AG20443 (cell line): ENCODE results near the gene ACTL10.
A peak's percentile ranks its signal among the peaks of the same experiment; 100 is the strongest.

Source experiments
- DNase-seq: peaks from one replicate; pipeline ENCODE4 v3.0.0; 2012; ENCODE audit warnings: low spot score, mixed read lengths

The ACTL10 gene

DNA sequence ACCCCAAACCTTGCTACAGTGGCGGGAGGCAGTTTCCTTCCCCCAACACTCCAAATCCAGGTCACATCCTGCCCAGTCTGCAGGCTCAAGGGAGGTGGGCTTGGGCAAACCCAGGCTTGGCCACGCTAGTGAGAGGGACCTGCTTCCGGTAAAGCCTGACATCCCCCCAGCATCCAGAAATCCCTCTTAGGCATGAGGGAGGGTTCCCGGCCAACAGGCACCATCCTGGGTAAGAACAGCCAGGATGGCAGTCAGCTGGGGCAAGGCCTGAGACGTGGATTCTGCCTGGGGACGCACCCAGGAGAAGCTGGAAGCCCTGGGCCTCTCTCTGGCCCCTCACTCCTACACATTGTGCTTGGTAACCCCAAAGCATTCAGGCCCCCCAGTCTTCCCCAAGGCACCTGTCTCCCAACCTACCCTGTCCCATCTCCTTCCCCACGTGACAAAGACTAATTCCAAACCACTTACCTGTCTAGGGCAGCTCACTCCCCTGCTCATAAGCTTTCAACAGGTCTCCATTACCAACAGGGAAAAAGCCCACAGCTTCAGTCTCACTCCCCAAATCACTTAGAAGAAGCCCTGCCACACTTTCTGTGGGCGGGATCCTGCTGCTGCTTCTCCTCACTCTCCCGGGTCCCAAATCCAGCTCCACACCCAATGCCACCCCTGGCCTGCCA lies 2.5 kb upstream of the ACTL10 start:
- no peak for DNase-seq

GRCh38 chr20:33664762-33665144 lies 2.0 kb upstream of the ACTL10 start:
- no peak for DNase-seq

- peak; percentile 39 for DNase-seq
Measured at GRCh38 chr20:33667245-33667675, 517 bp downstream of the ACTL10 start.

GRCh38 chr20:33667676-33668465 lies 1.1 kb downstream of the ACTL10 start:
- DNase-seq, result peak; percentile 90

- no peak for DNase-seq
Measured at GRCh38 chr20:33668466-33669155, 1.9 kb downstream of the ACTL10 start.

DNA sequence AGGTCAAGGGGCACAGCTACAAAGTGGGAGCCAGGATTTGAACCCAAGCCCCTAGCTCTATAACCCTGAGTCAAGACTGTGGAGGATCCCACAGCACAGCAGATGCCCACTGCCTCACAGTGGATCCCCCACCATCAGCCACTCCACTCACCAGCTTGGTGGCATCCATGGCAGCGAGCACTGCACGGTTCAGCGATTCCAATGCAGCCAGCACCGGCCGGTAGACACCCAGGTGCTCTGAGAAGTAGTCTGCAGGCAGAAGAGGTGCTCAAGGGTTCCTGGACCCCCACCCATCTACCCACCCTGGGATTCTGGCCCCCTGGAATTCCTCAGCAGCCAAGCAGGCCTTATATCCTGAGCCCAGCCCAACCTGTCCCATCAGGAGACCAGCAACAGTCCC lies 2.5 kb downstream of the ACTL10 start:
- DNase-seq, result no peak

GRCh38 chr20:33669873-33670640 lies 3.3 kb downstream of the ACTL10 start:
- no peak for DNase-seq

DNA sequence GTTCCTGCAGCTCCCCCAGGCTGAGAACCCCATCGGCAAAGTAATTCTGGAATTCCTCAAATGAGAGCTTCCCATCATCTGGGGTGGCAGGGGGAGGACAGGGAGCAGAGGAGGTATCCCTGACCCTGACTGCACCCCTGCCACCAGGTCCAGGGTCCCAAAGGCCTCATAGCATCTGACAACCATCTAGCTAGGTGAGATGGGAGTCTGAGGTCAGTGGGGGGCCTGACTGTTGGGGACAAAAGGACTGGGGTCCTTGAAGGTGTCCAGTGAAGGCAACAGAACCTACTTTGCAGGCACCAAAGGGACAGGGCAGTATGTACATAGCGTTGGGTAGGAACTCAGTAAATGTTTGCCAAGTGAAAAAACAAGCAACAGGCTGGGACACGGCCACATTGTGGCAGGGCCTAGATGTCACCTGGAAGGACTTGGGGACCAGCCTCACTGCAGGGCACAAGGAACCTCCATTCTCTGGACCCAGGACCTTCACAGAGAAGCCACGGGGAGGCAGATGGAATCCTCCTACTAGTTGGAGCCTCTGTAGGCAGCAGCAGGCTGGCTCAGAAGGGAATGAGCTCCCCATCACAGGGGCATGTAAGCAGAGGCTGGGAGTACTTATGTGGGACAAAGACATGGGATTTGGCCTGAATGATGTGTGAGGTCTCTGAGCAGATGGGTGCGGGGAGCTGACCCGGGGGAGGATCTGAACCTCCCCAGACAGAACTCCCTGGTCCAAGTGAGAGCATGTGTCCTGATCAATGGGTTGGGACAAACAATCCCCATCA lies 4.2 kb downstream of the ACTL10 start:
- DNase-seq, result no peak

GRCh38 chr20:33671573-33672288 lies 5.0 kb downstream of the ACTL10 start:
- DNase-seq, result no peak

DNA sequence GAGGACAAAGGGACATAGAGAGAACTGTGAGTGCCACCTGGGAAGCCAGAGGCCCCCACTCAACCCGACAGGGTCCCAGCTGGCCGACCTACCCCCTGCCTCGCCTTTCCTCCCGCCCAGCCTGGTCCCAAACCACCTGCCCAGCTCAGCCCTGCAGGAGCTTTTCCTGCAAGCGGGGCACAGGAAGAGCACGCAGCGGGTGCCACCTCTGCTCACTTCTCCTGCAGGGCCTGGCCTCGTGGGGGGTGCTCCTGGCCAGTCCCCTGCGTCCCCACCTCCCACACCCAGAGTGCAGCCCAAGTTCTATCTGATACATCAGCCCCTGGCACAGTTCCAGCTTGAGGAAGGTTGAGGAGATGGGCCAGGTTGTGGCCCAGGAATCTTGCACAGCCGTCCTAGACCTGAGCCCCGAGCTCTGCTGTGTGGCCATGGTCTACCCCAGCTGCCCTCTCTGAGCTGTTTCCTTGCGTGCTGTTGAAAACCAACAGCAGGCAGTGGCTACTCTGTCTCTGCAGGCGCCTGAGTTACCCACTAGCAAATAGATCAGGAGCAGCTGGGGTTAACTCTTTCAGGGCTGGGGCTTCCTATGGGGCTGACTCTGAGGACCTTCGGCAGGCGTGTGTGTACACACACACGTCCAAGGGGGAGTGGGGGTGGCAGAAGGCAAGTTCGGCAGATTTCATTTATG lies 5.8 kb downstream of the ACTL10 start:
- peak; percentile 32 for DNase-seq

GRCh38 chr20:33673114-33673409 lies 6.3 kb downstream of the ACTL10 start:
- no peak for DNase-seq

- peak; percentile 20 for DNase-seq
Measured at GRCh38 chr20:33673410-33674293, 6.9 kb downstream of the ACTL10 start.

DNA sequence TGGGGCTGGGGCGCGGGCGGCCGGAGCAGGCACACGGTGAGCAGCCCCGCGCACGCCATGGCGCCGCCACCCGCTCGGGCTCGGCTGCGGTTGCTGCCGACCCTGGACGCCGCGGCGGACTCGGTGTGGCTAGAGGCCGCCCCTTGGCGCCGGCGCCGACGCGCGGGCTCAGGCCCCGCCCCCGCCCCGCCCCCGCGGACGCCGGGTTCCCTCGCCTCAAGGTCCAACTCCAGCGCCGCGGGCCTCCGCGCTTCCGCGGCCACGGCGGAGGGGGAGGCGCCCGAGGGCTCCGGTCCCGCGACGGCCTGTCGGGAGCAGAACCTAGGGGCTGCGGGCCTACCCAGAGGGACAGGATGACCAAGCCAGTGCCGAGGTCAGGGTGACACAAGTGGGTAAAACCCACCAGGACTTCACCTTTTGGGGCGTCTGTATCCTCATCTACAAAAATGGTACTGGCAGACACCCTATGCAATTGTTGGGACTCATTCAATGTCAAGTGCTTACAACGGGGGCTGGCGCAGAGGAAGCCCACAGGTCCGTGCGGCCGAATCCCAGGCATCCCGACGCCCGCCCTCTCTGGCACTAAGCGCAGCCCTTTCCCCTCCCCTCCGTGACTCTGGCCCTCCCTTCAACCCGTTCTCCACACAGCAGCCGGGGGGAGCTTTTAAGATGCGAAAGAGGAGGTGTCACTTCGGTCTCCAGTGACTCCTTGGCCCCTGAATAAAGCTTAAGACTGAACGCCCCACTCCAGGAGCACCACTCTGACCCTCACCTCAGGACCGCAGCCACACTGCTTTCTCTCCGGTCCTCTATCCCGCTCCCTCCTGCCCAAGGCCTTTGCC lies 7.8 kb downstream of the ACTL10 start, which contains the start of gene NECAB3:
TSS of gene NECAB3 (minus strand) at position 135 of the 842 bp plus-strand sequence. CDS start at position 59, 76 bp downstream.
- DNase-seq, result peak; percentile 95

- DNase-seq, result no peak
Measured at GRCh38 chr20:33675136-33675959, 8.6 kb downstream of the ACTL10 start.

- no peak for DNase-seq
Measured at GRCh38 chr20:33676121-33676520, 9.4 kb downstream of the ACTL10 start.

GRCh38 chr20:33676652-33677645 lies 10.2 kb downstream of the ACTL10 start:
- no peak for DNase-seq
